Left ventricle myocardium inferior (tissue), 1 donor: Measurements from ENCODE around the gene UQCRFS1. TPM values are rescaled to one million over a fixed set of nuclear protein-coding genes. Genes with fewer than 3 reads are reported as not detected.

Experiments
- DNase-seq: peaks from one replicate; pipeline ENCODE4 v3.0.0-alpha.2; 2020
- H3K27ac ChIP-seq: fragments of 200-600 bp; replicated peaks from 2 replicates; pipeline ENCODE4 v1.8.0; 2021
- H3K27me3 ChIP-seq: fragments of 200-600 bp; 2 replicates; pipeline ENCODE4 v1.8.0; 2021; ENCODE audit warnings: low read depth
- H3K36me3 ChIP-seq: fragments of 200-600 bp; 2 replicates; pipeline ENCODE4 v1.8.0; 2021
- H3K4me1 ChIP-seq: fragments of 200-600 bp; 2 replicates; pipeline ENCODE4 v1.8.0; 2021
- H3K4me3 ChIP-seq: fragments of 200-600 bp; 2 replicates; pipeline ENCODE4 v1.8.0; 2021; ENCODE audit warnings: mild to moderate bottlenecking, moderate library complexity
- H3K9me3 ChIP-seq: fragments of 200-600 bp; replicated peaks from 2 replicates; pipeline ENCODE4 v1.8.0; 2021
- CTCF ChIP-seq: fragments of 200-600 bp; IDR thresholded peaks from 2 replicates; pipeline ENCODE4 v1.8.0; 2021; ENCODE audit warnings: antibody characterized with exemption, mild to moderate bottlenecking, borderline replicate concordance
- intact Hi-C: fragments of 100-400 bp; cut with micrococcal nuclease; formaldehyde crosslinking; loops from one replicate; pipeline ENCODE4 v1.11.0; 2022
- total RNA-seq: library from RNA; stranded (reverse); fragmentation: NEBNext Ultra II Directional; extraction: Animal tissue kit (Norgen Biotek cat#: 25700); gene quantifications from one replicate; pipeline ENCODE4 v1.2.1, GENCODE V29; 2021
- donor health status: DM: no; HTN: yes; CAD: no; lungs with severe emphysema.

Gene UQCRFS1
- total RNA-seq, 1 donor from 2014 or later: 161 TPM

GRCh38 chr19:29247471-29247870 is 34.5 kb upstream of the UQCRFS1 start:
- Histone ChIP-seq H3K27ac (no peak overlapping the region), H3K9me3 (no peaks in the 10 kb centered on the region), H3K27me3 (peaks cover 60% of the 10 kb centered on the region), H3K4me3 (no peak overlapping the region), H3K36me3 (no peaks in the 10 kb centered on the region), H3K4me1 (peaks cover 17% of the 10 kb centered on the region)
- DNase-seq: no peak
- TF ChIP-seq CTCF: no peak
- intact Hi-C loops: no loop called here

GRCh38 chr19:29247051-29247450 is 34.1 kb upstream of the UQCRFS1 start:
- Histone ChIP-seq H3K4me1 (peaks cover 17% of the 10 kb centered on the region), H3K36me3 (no peaks in the 10 kb centered on the region), H3K27ac (no peak overlapping the region), H3K27me3 (peaks cover 59% of the 10 kb centered on the region), H3K9me3 (no peaks in the 10 kb centered on the region), H3K4me3 (no peak overlapping the region)
- no peak for TF ChIP-seq CTCF
- intact Hi-C loops: no loop called here
- DNase-seq: no peak

GRCh38 chr19:29245215-29245614 is 32.3 kb upstream of the UQCRFS1 start:
- DNase-seq: no peak
- Histone ChIP-seq H3K4me1 (peaks cover 17% of the 10 kb centered on the region), H3K4me3 (no peak overlapping the region), H3K36me3 (no peaks in the 10 kb centered on the region), H3K27ac (no peak overlapping the region), H3K27me3 (peaks cover 64% of the 10 kb centered on the region), H3K9me3 (no peaks in the 10 kb centered on the region)
- intact Hi-C loops: no loop called here
- no peak for TF ChIP-seq CTCF

GRCh38 chr19:29241324-29241723 is 28.4 kb upstream of the UQCRFS1 start:
- H3K4me3 ChIP-seq: no peak overlapping the region
- peaks cover 5% of the 10 kb centered on the region for H3K4me1 ChIP-seq
- intact Hi-C loops: no loop called here
- no peak overlapping the region for H3K27ac ChIP-seq
- H3K27me3 ChIP-seq: peaks cover 52% of the 10 kb centered on the region
- H3K36me3 ChIP-seq: no peaks in the 10 kb centered on the region
- H3K9me3 ChIP-seq: peaks cover 13% of the 10 kb centered on the region
- TF ChIP-seq CTCF: no peak
- DNase-seq: no peak

- peaks cover 18% of the 10 kb centered on the region for H3K9me3 ChIP-seq
- intact Hi-C loops: no loop called here
- no peak for DNase-seq
Measured at GRCh38 chr19:29239213-29239776, 26.3 kb upstream of the UQCRFS1 start.

More at GRCh38 chr19:29239213-29239776, 26.3 kb upstream of the UQCRFS1 start:
- no peak overlapping the region for H3K27ac ChIP-seq
- peaks cover 53% of the 10 kb centered on the region for H3K27me3 ChIP-seq
- no peaks in the 10 kb centered on the region for H3K36me3 ChIP-seq
- no peak overlapping the region for H3K4me3 ChIP-seq
- no peak for TF ChIP-seq CTCF
- H3K4me1 ChIP-seq: no peaks in the 10 kb centered on the region
